GM12873 (cell line): ENCODE measurements around the gene PPCS.

Source experiments
- TF ChIP-seq, protein P1 (sequence below): IDR thresholded peaks from 2 replicates; pipeline ENCODE4 v1.5.1; 2012; ENCODE audit warnings: low read depth, mild to moderate bottlenecking, moderate library complexity, low read length, control low read depth; ENCODE audit not compliant: insufficient read depth; ENCODE audit errors: missing control alignments

Gene PPCS

DNA sequence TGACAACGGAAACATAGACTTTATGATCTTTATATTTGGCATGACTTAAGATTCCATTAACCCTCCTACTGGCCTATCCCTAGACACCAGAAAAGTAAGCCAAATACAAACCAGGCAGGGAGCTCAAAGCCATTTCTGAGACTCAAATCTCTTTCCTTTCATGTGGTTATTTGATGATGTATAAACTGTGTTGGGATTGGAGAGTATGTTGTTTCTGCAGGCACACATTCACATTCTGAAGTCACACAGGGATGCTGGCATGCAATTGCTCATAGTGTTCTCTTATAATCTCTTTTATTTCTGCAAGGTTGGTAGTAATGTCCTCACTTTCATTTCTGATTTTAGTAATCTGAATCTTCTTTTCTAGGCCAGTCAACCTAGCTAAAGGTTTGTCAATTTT is 6.3 kb upstream of the PPCS start:
- TF ChIP-seq, protein P1, sequence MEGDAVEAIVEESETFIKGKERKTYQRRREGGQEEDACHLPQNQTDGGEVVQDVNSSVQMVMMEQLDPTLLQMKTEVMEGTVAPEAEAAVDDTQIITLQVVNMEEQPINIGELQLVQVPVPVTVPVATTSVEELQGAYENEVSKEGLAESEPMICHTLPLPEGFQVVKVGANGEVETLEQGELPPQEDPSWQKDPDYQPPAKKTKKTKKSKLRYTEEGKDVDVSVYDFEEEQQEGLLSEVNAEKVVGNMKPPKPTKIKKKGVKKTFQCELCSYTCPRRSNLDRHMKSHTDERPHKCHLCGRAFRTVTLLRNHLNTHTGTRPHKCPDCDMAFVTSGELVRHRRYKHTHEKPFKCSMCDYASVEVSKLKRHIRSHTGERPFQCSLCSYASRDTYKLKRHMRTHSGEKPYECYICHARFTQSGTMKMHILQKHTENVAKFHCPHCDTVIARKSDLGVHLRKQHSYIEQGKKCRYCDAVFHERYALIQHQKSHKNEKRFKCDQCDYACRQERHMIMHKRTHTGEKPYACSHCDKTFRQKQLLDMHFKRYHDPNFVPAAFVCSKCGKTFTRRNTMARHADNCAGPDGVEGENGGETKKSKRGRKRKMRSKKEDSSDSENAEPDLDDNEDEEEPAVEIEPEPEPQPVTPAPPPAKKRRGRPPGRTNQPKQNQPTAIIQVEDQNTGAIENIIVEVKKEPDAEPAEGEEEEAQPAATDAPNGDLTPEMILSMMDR, result no peak

DNA sequence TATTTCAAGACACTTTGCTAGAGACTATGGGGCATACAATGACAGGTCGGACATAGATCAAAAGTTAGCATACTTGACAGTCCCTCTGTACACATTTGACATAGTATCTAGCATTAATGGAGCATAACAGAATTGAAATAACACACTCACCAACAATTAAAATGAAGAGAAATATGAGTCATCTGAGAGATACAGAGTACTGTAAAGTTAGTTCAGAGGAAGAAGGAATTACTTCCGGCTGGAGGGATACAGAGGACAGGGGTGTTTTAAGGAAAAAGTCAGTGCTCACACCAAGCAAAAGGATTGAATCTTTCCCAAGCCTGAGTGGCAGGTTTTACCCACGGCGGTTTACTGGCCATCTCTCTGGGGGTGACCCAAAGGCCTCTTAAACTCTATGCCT is 3.0 kb upstream of the PPCS start:
- TF ChIP-seq, protein P1, result no peak

DNA sequence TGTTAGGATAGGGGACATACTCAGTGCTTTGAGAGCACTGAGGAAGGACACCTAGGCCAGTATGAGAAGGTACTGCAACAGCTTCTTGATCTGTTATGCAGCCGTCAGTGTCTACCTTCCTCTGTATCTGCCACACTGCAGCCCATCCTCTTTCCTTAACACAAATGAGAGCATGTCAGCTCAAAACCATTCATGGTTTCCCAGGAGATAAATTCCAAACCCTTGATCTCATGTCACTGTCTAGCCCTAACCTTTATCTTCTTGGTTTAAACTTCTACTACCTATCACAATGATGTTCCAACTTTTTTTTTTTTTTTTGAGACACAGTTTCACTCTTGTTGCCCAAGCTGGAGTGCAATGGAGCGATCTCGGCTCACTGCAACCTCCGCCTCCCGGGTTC is 1.9 kb upstream of the PPCS start:
- TF ChIP-seq, protein P1, result no peak

DNA sequence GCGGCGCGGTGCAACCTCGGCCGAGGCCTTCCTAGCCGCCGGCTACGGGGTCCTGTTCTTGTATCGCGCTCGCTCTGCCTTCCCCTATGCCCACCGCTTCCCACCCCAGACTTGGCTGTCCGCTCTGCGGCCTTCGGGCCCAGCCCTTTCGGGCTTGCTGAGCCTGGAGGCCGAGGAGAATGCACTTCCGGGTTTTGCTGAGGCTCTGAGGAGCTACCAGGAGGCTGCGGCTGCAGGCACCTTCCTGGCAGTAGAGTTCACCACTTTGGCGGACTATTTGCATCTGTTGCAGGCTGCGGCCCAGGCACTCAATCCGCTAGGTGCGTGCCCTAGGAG is 379 bp downstream of the PPCS start:
- TF ChIP-seq, protein P1, result no peak

DNA sequence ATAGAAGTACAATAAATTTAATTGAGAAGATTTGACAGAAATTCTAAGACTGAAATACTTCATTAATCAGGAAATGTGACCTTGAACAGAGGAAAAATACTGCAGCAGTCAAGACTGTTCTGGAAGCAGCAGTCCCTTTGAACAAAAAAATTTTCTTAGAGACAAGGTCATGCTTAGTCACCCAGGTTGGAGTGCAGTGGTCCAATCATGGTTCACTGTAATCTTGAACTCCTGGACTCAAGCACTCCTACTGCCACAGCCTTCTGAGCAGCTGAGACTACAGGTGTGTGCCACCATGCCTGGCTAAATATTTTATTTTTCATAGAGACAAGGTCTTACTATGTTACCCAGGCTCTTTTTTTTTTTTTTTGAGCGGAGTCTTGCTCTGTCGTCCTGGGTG is 4.9 kb downstream of the PPCS start:
- TF ChIP-seq, protein P1, result no peak

DNA sequence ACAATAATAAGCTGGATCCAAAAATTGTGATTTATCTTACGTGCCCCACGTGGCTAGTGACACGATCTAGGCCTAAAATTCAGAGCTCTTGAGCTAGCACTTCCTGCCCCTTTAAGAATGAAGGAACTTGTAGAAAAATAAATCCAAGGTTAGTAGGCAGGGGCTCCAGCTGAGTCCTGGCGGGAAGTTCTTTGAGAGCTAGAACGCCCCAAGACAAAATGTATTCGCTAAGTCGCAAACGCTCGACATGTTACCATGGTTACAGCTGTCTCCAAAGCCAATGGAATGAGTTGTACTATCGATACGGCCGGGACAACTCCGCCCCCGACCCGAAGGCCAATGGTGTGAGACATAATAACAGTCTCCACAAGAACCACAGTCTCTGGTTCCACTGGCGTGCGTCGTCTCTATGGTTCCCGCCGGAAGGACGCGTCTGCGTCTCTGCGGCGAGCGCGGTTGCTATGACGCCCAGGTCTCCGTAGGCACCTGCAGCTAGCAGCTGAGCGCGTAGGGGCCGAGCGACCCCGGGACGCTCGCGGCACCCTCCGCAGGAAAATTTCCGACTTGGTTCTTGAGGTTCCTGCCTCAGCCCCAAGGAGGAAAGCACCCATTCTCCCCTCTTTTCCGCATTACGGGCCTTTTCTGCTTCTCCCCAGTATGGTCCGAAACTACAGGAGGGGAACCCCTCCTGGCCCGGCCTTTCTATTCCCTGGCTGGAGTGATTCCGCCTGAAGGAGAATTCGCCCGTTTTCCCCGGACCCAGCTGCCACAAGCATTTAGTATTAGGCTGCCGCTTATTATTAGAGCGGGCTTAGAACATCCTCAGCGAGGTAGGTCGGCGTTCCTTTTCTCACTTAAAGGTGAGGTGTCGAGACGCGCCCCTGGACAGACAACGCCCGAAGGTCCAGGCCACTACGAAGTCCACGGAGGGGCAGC is 6.8 kb downstream of the PPCS start, which contains the start of gene CCDC30:
CCDC30 (plus strand) TSS at position 459 of the 936 bp plus-strand sequence. CDS start 17,266 bp downstream, outside the sequence.
- TF ChIP-seq, protein P1, result no peak

DNA sequence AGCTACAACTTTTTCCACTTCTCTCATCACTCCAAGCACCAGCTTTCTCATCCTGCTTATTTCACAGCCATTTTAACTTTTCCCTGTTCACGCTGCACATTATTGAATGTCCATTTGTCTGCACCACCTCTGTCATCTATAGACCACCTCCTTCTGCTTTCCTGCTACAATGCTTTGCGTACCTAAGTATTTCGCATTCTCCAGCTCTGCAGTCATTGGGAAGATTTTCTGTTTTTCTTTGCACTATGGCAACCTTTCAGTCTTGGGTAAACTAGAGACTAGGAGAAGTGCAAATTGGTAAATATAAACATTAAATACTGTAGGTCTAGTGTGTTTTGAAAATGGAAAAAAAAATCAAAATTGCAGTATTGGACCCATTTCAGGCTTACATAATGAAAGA is 7.6 kb downstream of the PPCS start:
- TF ChIP-seq, protein P1, result no peak
